H1 (cell line): ENCODE data around the gene ARPP21. TPM values are rescaled to one million over a fixed set of nuclear protein-coding genes. Genes with fewer than 3 reads are reported as not detected.

Experiments
- CHD1 ChIP-seq: IDR thresholded peaks from 2 replicates; pipeline ENCODE4 v1.6.1; 2012; ENCODE audit warnings: low read depth, low read length, improper control_type of control experiment
- CHD7 ChIP-seq: fragments of 300-600 bp; sonication (generic); IDR thresholded peaks from 2 replicates; pipeline ENCODE4 v1.7.1; 2012; ENCODE audit warnings: low read length, moderate library complexity, mild to moderate bottlenecking, inconsistent platforms; ENCODE audit not compliant: insufficient replicate concordance
- CTBP2 ChIP-seq: IDR thresholded peaks from 2 replicates; pipeline ENCODE4 v1.7.0; 2011; ENCODE audit warnings: borderline replicate concordance, mild to moderate bottlenecking, moderate library complexity, mixed read lengths, low read length; ENCODE audit not compliant: insufficient read depth, insufficient read length
- HDAC2 ChIP-seq, 2 experiments: fragments of 300-600 bp in 1 of 2; sonication (generic) in 1 of 2; IDR thresholded peaks; 2 replicates each; pipeline ENCODE4 v1.6.1; 2011 to 2012; ENCODE audit warnings: low read depth in 2 of 2, low read length in 2 of 2, mild to moderate bottlenecking in 2 of 2, moderate library complexity in 2 of 2, borderline replicate concordance in 1 of 2, inconsistent platforms in 1 of 2
- KDM4A ChIP-seq: IDR thresholded peaks from one replicate; pipeline ENCODE4 v1.7.1; 2012; ENCODE audit warnings: low read depth, mild to moderate bottlenecking, moderate library complexity, low read length, inconsistent platforms; ENCODE audit not compliant: severe bottlenecking
- KDM5A ChIP-seq: fragments of 200-600 bp; IDR thresholded peaks from 2 replicates; pipeline ENCODE4 v1.7.1; 2012; ENCODE audit warnings: mild to moderate bottlenecking, low read length, inconsistent platforms, mixed read lengths
- PHF8 ChIP-seq: fragments of 200-600 bp; sonication (generic); conservative IDR thresholded peaks from 2 replicates; pipeline ENCODE4 v1.7.1; 2012; ENCODE audit warnings: low read depth, mild to moderate bottlenecking, inconsistent platforms, low read length, moderate library complexity
- POLR2A ChIP-seq, 2 experiments: IDR thresholded peaks; 1 replicate in 1 of 2; 2 replicates in 1 of 2; pipeline ENCODE4 v1.6.1; 2011; ENCODE audit warnings: low read depth in 2 of 2, low read length in 2 of 2, mild to moderate bottlenecking in 2 of 2; ENCODE audit errors: control extremely low read depth in 1 of 2
- USF2 ChIP-seq: IDR thresholded peaks from 2 replicates; pipeline ENCODE4 v1.6.1; 2011; ENCODE audit warnings: low read length, improper control_type of control experiment
- ZNF274 ChIP-seq: IDR thresholded peaks from 2 replicates; pipeline ENCODE4 v1.7.0; 2012; ENCODE audit warnings: low read length, borderline replicate concordance; ENCODE audit errors: extremely low read depth
- polyA plus RNA-seq, 7 experiments: library from polyadenylated mRNA; depleted of rRNA in 3 of 7; stranded (reverse) in 5 of 7; unstranded in 2 of 7; fragments of >200 nt in 5 of 7; fragments of 200-250 nt in 2 of 7; gene quantifications; 1 replicate in 5 of 7; 2 replicates in 1 of 7; 4 replicates in 1 of 7; pipeline versions ENCODE4 v1.2.1 to v1.2.3, GENCODE V29; 2011 to 2013; ENCODE audit warnings: missing spikeins in 2 of 7, mixed read lengths in 2 of 7
- total RNA-seq: library from RNA; stranded (reverse); fragmentation: NEBNext Ultra II Directional; extraction: Animal tissue kit (Norgen Biotek cat#: 25700); gene quantifications from 2 replicates; pipeline ENCODE4 v1.2.1, GENCODE V29; 2021

ARPP21 gene
- total and polyA plus RNA-seq, 2 of the 8 experiments (the other 6 are each of a cell fraction or from before 2014, with no cell fraction given): not detected

GRCh38 chr3:35832140-35832571, 192.8 kb downstream of the ARPP21 start (continued):
- TF ChIP-seq CHD7 (no peak), PHF8 (no peak), KDM4A (no peak), CTBP2 (no peak), KDM5A (no peak), ZNF274 (no peak), HDAC2 (IDR thresholded peaks at IDR 0.05; ENCODE audit: borderline replicate concordance in 1 of 2, low read depth in 2 of 2, low read length in 2 of 2) (no peak), POLR2A (IDR thresholded peaks at IDR 0.05; ENCODE audit: control extremely low read depth in 1 of 2, low read depth in 2 of 2, low read length in 2 of 2) (no peak), CHD1 (no peak), USF2 (no peak)
